ENCODE results near the gene SFXN5.

Gene SFXN5

GRCh38 chr2:72956050-72956395 is 115.5 kb downstream of the SFXN5 start:
- DNase-seq (ENCODE audit: low read depth): no peak

GRCh38 chr2:72955228-72956049 is 116.1 kb downstream of the SFXN5 start:
- DNase-seq (ENCODE audit: low read depth): no peak

DNA sequence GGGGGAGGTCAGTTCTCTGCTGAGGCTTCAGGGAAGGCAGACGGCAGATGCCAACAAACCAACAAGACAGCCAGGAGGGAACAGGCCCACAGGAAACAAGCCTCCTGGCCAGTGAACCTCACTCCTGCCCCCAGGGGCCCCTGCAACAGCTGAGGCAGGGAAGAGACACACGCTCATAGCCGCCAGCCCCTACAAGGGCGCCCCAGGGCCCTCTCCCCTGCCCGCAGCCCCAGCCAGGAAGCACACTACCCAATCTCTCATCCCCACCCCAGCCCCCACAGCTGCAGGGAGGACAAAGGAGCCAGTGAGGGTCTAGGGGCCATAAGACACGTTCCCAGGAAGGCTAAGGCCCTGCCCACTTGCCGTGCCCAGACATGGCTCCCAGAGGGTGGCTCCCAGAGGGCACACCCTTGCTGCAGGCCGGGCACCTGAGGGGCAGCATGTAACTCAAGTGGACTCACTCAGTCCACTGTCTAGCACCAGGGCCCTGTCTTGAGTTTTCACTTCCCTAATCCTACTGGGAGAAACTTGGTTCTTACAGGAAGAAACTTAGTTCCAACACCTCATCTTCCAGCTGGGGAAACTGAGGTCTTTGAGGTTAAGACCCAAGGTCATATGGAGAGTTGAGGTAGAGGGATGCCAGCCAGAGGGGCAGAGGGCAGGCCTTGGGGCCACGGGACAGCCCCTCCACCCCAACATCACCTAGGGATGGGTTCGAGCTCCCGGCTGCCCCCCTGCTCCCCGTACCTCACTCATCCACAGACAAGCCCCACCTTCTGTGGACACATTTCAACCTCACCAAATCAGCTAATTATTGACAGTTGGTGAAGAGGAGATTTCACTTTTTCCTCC is 116.9 kb downstream of the SFXN5 start:
- no peak for DNase-seq (ENCODE audit: low read depth)

- DNase-seq (ENCODE audit: low read depth): no peak
Measured at GRCh38 chr2:72953976-72954375, 117.5 kb downstream of the SFXN5 start.

GRCh38 chr2:72953528-72953927 is 118.0 kb downstream of the SFXN5 start:
- no peak for DNase-seq (ENCODE audit: low read depth)

DNA sequence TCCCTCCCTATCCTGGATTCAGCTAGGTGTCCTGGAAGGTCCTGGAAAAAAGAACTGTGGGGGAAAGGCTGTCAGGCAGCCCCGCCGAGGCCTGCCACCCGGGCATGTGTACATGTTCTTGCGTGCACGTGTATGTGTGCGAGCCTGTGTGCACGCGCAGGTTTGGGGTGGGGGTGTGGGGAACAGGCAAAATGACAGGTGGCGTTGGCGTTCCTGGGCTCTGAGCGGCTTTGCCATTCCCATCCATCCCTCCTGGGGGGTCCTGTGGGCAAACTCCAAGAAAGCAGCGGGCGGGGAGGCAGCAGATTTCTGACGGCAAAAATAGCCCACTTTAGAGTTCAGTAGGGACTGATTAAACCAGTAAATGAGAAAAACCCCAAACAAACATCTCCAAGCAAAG is 118.6 kb downstream of the SFXN5 start:
- no peak for DNase-seq (ENCODE audit: low read depth)

GRCh38 chr2:72952110-72952823 is 119.2 kb downstream of the SFXN5 start:
- DNase-seq (ENCODE audit: low read depth): no peak

GRCh38 chr2:72951303-72952095 is 120.0 kb downstream of the SFXN5 start:
- DNase-seq (ENCODE audit: low read depth): no peak

DNA sequence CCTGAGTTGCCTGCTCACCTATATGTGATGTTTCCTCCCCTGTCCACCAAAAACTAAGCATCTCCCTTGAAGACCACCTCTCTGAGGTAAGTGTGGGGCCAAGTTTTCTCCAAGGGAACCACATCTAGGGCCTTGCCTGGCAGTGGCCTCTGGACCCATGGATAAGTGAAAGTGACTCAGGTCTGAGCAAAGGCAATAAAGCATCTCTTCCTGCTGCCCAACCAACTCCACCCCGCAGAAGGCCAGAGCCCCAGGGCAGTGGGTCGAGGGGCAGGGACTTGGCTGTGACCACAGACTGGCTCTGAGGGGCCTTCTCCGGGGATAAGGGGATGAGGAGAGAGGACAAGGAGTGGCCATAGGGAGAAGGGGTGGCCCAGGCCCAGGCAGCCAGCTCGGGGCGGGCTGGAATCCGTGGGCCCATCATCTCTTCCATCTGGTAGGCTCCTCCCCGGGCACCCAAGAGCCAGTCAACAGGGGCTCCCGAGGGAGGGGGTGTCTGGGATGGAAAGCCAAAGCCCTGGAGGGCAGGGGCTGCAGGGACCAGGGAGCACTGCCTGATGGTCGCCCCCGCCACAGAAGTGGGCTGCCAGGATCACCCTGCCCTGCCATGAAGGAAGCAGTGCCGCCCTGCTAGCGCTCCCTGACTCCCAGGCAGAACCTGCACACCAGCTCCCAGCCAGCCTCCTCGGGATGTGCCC is 120.8 kb downstream of the SFXN5 start:
- no peak for DNase-seq (ENCODE audit: low read depth)

DNA sequence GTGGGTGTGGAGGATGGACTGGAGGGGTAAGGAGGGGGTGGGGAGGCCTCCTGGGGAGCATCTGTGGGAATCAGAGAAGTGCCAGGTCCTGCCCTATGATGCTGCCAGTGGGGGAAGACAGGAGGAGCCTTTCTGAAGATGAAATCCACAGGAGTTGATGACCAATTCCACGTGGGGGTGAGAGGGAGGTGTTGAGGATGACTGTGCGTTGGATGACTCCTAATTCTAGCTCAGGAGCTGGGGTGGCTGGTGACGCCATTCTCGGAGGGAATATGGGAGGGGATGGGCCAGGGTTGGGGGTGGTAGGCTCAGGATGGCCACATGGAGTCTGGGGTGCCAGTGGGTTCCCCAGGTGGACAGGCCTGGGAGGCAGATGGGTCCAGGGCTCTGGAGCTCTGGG is 121.9 kb downstream of the SFXN5 start:
- DNase-seq (ENCODE audit: low read depth): no peak

- no peak for DNase-seq (ENCODE audit: low read depth)
Measured at GRCh38 chr2:72949045-72949444, 122.5 kb downstream of the SFXN5 start.

- DNase-seq (ENCODE audit: low read depth): no peak
Measured at GRCh38 chr2:72947952-72948830, 123.3 kb downstream of the SFXN5 start.

DNA sequence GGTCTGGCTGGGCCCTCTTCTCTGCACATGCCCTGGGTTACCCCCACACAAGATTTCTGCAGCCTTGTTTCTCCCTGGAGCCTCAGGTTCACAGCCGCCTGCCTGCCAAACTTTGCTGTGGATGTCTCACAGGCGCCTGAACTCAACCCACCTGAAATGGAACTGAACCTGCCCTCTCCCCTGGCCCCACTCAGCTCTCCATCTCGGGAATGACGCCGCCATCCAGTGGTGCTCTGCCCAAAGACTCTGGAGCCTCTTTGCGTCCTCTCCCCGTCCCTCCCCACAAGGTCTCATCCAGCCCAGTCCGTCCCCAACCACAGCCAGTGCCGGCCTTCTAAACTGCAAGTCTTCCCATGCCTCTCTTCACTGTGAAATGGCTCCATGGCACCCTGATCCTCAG is 125.0 kb downstream of the SFXN5 start:
- no peak for DNase-seq (ENCODE audit: low read depth)

GRCh38 chr2:72945450-72946019 is 126.0 kb downstream of the SFXN5 start:
- no peak for DNase-seq (ENCODE audit: low read depth)

DNA sequence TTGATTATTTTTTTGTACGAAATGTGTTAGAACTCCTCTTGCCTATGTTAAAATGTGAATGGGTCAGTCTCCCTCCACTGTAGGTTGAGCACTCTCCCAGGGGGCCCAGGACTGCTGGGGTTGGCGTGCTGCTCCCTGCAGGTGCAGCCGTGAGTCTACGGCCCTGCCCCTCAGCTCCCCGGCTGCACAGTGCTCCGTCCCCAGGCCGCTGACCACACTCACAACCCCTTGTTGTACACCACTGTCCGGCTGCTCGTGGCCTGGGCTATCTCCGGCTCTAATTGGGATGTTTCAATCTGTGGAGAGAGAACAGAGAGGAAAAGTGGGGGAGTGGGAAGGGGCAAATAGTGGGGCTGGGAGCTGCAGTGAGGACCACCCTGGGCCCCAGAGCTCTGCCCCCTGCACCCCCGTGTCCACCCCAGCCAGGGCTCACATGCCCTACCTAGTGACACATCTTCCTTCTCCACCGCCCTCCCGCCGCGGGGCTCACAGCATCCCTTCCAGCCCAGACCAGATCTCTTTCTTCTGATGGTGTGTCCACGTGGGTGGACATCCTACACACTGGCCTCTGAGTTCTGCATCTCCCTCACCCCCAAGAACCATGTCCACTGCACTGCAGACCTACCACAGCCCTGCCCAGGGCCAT is 126.6 kb downstream of the SFXN5 start:
- no peak for DNase-seq (ENCODE audit: low read depth)

DNA sequence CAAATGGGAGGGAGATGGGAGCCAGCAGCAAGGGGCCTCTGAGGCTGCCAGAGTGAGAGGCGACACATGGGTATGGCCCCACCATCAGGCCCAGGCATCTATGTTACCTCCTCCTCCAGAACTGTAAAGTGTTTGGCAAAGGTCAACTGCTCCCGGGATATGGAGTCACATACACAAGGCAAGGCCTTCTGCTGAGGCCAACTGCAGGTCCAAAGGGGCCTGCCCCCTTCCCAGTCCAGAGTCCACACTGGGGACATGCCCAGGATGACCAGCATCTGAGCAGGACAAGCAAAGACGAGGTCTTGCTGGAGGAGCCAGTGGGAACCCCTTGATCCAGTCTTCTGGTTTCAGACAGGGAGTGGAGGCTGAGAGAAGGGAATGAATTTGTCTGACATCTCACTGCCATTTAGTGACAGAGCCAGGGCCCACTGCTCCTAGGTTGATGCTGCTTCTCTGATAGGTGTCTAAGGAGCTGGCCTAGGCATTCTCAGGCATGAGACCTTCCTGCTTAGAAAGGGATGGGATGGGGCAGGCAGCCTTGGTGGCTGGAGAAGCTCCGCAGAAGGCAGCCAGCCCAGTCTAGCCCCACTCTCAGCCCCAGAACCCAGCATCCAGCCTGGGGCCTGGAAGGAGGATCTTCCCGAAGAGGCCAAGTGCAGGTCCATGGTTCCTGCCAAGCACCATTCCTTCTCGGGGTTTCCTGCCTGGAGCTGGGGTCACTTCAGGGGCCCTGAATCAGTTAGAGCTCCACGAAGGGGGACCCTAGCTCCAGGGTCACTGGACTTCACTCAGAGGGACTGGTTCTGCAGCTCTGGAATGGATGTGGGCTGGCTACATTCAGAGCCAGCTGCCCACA is 127.7 kb downstream of the SFXN5 start:
- DNase-seq (ENCODE audit: low read depth): no peak

DNA sequence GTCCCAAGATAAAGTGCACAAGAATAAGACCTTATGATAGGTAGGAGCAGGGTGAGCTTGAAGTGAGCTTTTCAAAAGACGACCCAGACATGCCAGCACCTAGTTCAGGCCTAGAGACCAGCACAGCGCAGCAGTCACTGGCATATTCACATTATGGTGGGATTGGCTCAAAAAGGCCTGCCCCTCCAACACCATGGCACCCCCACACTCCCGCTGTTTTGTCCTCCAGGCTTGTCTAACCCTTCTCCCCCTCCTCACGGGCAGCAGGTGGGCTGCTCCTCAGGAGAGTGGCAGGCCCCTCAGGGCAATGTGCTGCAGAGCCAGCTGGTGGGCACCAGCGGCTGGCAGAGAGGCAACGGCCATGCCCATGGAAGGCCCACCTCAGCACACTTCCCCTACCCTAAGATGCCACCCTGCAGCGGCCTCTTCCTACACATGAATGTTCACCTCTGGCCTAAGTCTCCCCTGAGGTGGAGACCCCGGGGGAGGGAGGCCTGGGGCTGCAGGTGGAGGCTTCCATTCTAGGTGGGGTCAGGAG is 128.6 kb downstream of the SFXN5 start:
- no peak for DNase-seq (ENCODE audit: low read depth)

DNA sequence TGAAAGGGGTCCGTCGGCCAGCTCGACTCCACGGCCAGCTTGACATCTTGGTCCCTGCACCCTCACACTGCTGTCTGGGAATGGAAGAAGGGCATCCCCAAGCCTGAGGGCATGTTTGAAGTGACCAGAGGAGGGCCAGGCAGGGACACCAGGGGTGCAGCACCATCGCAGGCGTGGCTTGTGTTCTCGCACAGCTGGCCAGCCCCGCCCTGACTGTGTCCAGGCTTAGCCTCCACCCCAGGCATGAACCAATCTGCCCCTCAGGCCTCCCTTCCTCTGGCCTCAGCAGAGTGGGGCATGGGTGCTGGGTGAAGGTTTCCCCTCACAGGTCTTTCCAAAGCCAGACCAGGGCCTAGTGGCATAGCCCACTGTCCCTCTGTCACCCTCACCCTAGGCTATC is 129.2 kb downstream of the SFXN5 start:
- DNase-seq (ENCODE audit: low read depth): no peak

All from stimulated activated CD8-positive, alpha-beta memory T cell treated with anti-CD3 and anti-CD28 coated beads, Interleukin-15, amount 100 ng/mL, for 1 hour (primary cell).